Measurements from ENCODE around the gene IGF2R. TPM values are rescaled to one million over a fixed set of nuclear protein-coding genes. Genes with fewer than 3 reads are reported as not detected.

IGF2R gene
- polyA plus RNA-seq, 12 donors = 74.0 to 149 (median 125) TPM; not detected in 1

GRCh38 chr6:160027076-160027475, 58.2 kb downstream of the IGF2R start:
- no peak for DNase-seq

- no peak for DNase-seq
Measured at GRCh38 chr6:160027931-160028330, 59.0 kb downstream of the IGF2R start.

GRCh38 chr6:160028487-160029275, 59.8 kb downstream of the IGF2R start:
- DNase-seq = no peak

GRCh38 chr6:160029525-160029924, 60.6 kb downstream of the IGF2R start:
- no peak for DNase-seq

GRCh38 chr6:160030103-160030502, 61.2 kb downstream of the IGF2R start:
- DNase-seq = peak; percentile 94

- DNase-seq = no peak
Measured at GRCh38 chr6:160031442-160031841, 62.6 kb downstream of the IGF2R start.

GRCh38 chr6:160031871-160032270, 63.0 kb downstream of the IGF2R start:
- no peak for DNase-seq

- DNase-seq = no peak
Measured at GRCh38 chr6:160032538-160032937, 63.7 kb downstream of the IGF2R start.

GRCh38 chr6:160034036-160034930, 65.4 kb downstream of the IGF2R start:
- no peak for DNase-seq

- DNase-seq = no peak
Measured at GRCh38 chr6:160035241-160035640, 66.4 kb downstream of the IGF2R start.

- no peak for DNase-seq
Measured at GRCh38 chr6:160035693-160036330, 66.9 kb downstream of the IGF2R start.

GRCh38 chr6:160036331-160036695, 67.4 kb downstream of the IGF2R start:
- DNase-seq = no peak

GRCh38 chr6:160036790-160037206, 67.9 kb downstream of the IGF2R start:
- no peak for DNase-seq

GRCh38 chr6:160038479-160038878, 69.6 kb downstream of the IGF2R start:
- no peak for DNase-seq

GRCh38 chr6:160039441-160039840, 70.6 kb downstream of the IGF2R start:
- DNase-seq = no peak

- DNase-seq = no peak
Measured at GRCh38 chr6:160040055-160040454, 71.2 kb downstream of the IGF2R start.

GRCh38 chr6:160040527-160041264, 71.8 kb downstream of the IGF2R start:
- no peak for DNase-seq

GRCh38 chr6:160041608-160042007, 72.7 kb downstream of the IGF2R start:
- DNase-seq = no peak

- DNase-seq = no peak
Measured at GRCh38 chr6:160042014-160042773, 73.3 kb downstream of the IGF2R start.

GRCh38 chr6:160042788-160043301, 74.0 kb downstream of the IGF2R start:
- DNase-seq = no peak

GRCh38 chr6:160043784-160044183, 74.9 kb downstream of the IGF2R start:
- DNase-seq = no peak
